Activated T-cell treated with anti-CD3 and anti-CD28 coated beads, Interleukin-2, amount 50 U/mL, for 24 hours (primary cell): Measurements from ENCODE around the gene KCNAB2.

Experiments
- DNase-seq: peaks from one replicate; pipeline ENCODE4 v3.0.0-alpha.2; 2020
- H3K27ac Mint-ChIP-seq: 2 replicates; pipeline ENCODE4 v1.8.0; 2020; ENCODE audit warnings: mild to moderate bottlenecking, mixed read lengths
- H3K27me3 Mint-ChIP-seq: 2 replicates; pipeline ENCODE4 v1.8.0; 2020; ENCODE audit warnings: mixed read lengths
- H3K36me3 Mint-ChIP-seq: 2 replicates; pipeline ENCODE4 v1.8.0; 2020; ENCODE audit warnings: low read depth, mixed read lengths
- H3K4me1 Mint-ChIP-seq: 2 replicates; pipeline ENCODE4 v1.8.0; 2020; ENCODE audit warnings: low read depth, mixed read lengths
- H3K4me3 Mint-ChIP-seq: 2 replicates; pipeline ENCODE4 v1.8.0; 2020; ENCODE audit warnings: mild to moderate bottlenecking, moderate library complexity, mixed read lengths
- H3K9me3 Mint-ChIP-seq: 2 replicates; pipeline ENCODE4 v1.8.0; 2020; ENCODE audit warnings: mixed read lengths

The KCNAB2 gene

DNA sequence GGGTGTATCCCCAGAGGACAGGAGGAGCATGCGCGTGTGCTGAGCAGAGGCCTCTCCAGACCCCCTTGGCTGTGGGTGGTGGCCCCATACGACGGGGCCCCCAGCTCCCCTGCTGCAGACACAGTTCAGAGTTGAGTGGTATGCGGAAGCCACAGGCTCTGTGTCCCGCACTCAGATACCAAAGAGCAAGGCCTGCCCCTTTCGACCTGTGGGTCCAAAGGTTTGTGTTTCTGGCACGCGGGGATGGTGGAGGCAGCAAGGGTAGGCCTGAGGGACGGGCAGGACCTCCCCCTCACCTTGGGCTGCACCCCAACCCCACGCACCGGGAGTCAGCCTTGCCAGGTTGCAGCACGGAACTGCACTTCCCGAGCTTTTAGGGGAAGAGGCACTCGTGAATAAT lies at the start of gene KCNAB2:
Gene KCNAB2 (plus strand): TSS at position 328 of the 400 bp plus-strand sequence. CDS start 5,649 bp downstream, outside the sequence.
- Mint-ChIP-seq H3K4me1 (peaks cover 13% of the 10 kb centered on the region), H3K9me3 (no peaks in the 10 kb centered on the region), H3K36me3 (peaks cover 92% of the 10 kb centered on the region), H3K27ac (peak within 1 kb of the TSS; percentile 38), H3K27me3 (no peaks in the 10 kb centered on the region), H3K4me3 (no peak within 1 kb of the TSS)
- DNase-seq, result no peak

DNA sequence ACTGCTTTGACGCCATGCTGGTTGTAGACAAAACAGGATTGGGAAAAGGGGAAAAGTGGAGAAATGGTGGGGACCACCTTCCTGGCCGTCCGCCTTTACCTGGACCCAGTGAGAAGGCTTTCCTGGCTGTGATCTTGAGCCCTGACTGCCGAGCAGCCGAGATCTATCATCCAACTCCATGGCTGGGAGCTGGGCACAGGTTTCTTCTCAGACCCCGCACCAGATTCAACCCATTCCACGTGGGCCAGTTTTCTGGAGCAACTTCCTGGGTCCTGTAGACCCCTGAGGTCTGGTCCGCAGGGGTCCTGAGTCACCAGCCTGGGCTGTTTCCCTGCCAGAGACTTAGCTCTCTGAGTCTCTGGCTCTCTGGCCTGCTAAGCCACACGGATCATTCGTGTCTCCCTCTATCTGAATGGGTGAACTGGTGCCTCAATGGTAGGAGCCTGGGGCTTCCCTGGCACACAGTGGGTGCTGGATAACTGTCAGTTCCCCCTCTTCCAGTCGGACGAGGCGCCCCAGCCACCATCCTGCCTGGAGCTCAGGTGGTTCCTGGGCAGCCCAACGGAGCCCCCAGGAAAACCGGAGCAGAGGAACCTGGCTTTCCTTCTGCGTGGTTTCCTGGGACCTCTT lies 48.9 kb upstream of the KCNAB2 start:
- Mint-ChIP-seq H3K9me3 (no peaks in the 10 kb centered on the region), H3K4me3 (no peak overlapping the region), H3K27ac (no peak overlapping the region)

GRCh38 chr1:5997316-5997715 lies 48.4 kb upstream of the KCNAB2 start:
- no peaks in the 10 kb centered on the region for H3K9me3 Mint-ChIP-seq
- no peak for DNase-seq
- H3K27ac Mint-ChIP-seq, result no peak overlapping the region
- no peak overlapping the region for H3K4me3 Mint-ChIP-seq
- peaks cover 27% of the 10 kb centered on the region for H3K36me3 Mint-ChIP-seq
- H3K27me3 Mint-ChIP-seq, result no peaks in the 10 kb centered on the region
- H3K4me1 Mint-ChIP-seq, result peaks cover 44% of the 10 kb centered on the region

More for the DNA sequence above, 48.9 kb upstream of the KCNAB2 start:
- no peak for DNase-seq
- peaks cover 39% of the 10 kb centered on the region for H3K4me1 Mint-ChIP-seq
- no peaks in the 10 kb centered on the region for H3K27me3 Mint-ChIP-seq
- peaks cover 27% of the 10 kb centered on the region for H3K36me3 Mint-ChIP-seq

GRCh38 chr1:5998051-5998905 lies 47.4 kb upstream of the KCNAB2 start:
- H3K36me3 Mint-ChIP-seq, result peaks cover 23% of the 10 kb centered on the region
- H3K27ac Mint-ChIP-seq, result peak overlapping the region; percentile 8
- H3K9me3 Mint-ChIP-seq, result no peaks in the 10 kb centered on the region
- no peaks in the 10 kb centered on the region for H3K27me3 Mint-ChIP-seq
- DNase-seq, result no peak
- no peak overlapping the region for H3K4me3 Mint-ChIP-seq
- peaks cover 48% of the 10 kb centered on the region for H3K4me1 Mint-ChIP-seq

GRCh38 chr1:5998906-5999301 lies 46.8 kb upstream of the KCNAB2 start:
- no peaks in the 10 kb centered on the region for H3K9me3 Mint-ChIP-seq
- no peak overlapping the region for H3K4me3 Mint-ChIP-seq
- peaks cover 46% of the 10 kb centered on the region for H3K4me1 Mint-ChIP-seq
- no peak for DNase-seq
- no peaks in the 10 kb centered on the region for H3K27me3 Mint-ChIP-seq
- H3K27ac Mint-ChIP-seq, result no peak overlapping the region
- H3K36me3 Mint-ChIP-seq, result peaks cover 18% of the 10 kb centered on the region

GRCh38 chr1:5999711-6000443 lies 45.8 kb upstream of the KCNAB2 start:
- H3K4me3 Mint-ChIP-seq, result no peak overlapping the region
- H3K27me3 Mint-ChIP-seq, result no peaks in the 10 kb centered on the region
- no peak for DNase-seq
- H3K9me3 Mint-ChIP-seq, result no peaks in the 10 kb centered on the region
- peaks cover 42% of the 10 kb centered on the region for H3K4me1 Mint-ChIP-seq
- peaks cover 18% of the 10 kb centered on the region for H3K36me3 Mint-ChIP-seq
- no peak overlapping the region for H3K27ac Mint-ChIP-seq

DNA sequence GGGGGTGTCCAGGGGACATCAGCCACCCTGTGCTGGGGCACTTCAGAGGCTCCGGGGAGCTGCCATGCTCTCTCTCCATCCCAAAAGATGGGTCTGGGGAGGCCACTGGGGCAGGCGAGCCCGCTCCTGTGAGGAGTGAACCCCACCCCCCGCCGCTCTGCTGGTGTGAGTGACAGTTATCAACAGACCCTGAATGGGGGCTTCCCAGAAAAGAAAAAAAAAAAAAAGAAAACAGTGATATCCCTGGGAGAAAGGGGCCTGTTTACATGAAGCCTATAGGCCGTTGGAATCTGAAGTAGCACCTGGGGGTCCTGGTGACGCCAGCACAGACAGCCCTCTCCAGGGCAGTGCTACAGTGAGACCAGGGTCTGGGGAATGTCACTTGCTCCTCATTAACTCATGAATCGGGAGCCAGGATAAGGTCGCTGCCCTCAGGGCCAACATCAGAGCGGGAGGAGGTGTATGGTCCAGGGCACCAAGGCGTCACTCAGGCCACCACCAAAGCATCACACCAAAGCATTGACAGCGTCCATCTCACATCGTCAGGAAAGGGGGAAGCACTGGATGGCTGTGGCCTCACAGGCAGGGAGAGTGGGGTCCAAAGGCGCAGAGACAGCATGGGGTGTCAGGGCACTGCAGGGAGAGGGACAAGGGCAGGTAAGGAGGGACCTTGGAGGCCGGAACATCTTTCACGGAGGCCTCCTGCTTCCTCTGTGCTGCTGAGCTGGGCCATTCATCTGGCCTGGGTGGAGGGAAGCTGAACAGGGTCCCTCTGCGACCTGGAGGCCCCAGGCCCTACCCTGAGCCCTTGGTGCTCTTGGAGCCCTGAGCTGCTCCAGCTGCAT lies 45.0 kb upstream of the KCNAB2 start:
- H3K9me3 Mint-ChIP-seq, result no peaks in the 10 kb centered on the region
- no peaks in the 10 kb centered on the region for H3K27me3 Mint-ChIP-seq
- no peak overlapping the region for H3K27ac Mint-ChIP-seq
- peaks cover 37% of the 10 kb centered on the region for H3K4me1 Mint-ChIP-seq
- DNase-seq, result no peak
- no peak overlapping the region for H3K4me3 Mint-ChIP-seq
- H3K36me3 Mint-ChIP-seq, result peaks cover 18% of the 10 kb centered on the region

- DNase-seq, result no peak
- Mint-ChIP-seq H3K4me3 (no peak overlapping the region), H3K36me3 (peaks cover 8% of the 10 kb centered on the region), H3K9me3 (no peaks in the 10 kb centered on the region), H3K4me1 (peaks cover 40% of the 10 kb centered on the region), H3K27ac (no peak overlapping the region), H3K27me3 (no peaks in the 10 kb centered on the region)
Measured at GRCh38 chr1:6001992-6002576, 43.6 kb upstream of the KCNAB2 start.

- Mint-ChIP-seq H3K4me3 (no peak overlapping the region), H3K4me1 (peaks cover 44% of the 10 kb centered on the region), H3K27me3 (no peaks in the 10 kb centered on the region), H3K9me3 (no peaks in the 10 kb centered on the region), H3K27ac (no peak overlapping the region), H3K36me3 (peaks cover 4% of the 10 kb centered on the region)
- no peak for DNase-seq
Measured at GRCh38 chr1:6002714-6003501, 42.8 kb upstream of the KCNAB2 start.

GRCh38 chr1:6003568-6004411 lies 41.9 kb upstream of the KCNAB2 start:
- no peak overlapping the region for H3K27ac Mint-ChIP-seq
- no peak overlapping the region for H3K4me3 Mint-ChIP-seq
- DNase-seq, result no peak
- H3K4me1 Mint-ChIP-seq, result peaks cover 44% of the 10 kb centered on the region
- H3K9me3 Mint-ChIP-seq, result no peaks in the 10 kb centered on the region
- H3K27me3 Mint-ChIP-seq, result no peaks in the 10 kb centered on the region
- peaks cover 7% of the 10 kb centered on the region for H3K36me3 Mint-ChIP-seq

- Mint-ChIP-seq H3K27me3 (no peaks in the 10 kb centered on the region), H3K9me3 (no peaks in the 10 kb centered on the region), H3K4me1 (peaks cover 43% of the 10 kb centered on the region), H3K36me3 (peaks cover 5% of the 10 kb centered on the region), H3K4me3 (no peak overlapping the region), H3K27ac (no peak overlapping the region)
- DNase-seq, result no peak
Measured at GRCh38 chr1:6004412-6005123, 41.1 kb upstream of the KCNAB2 start.

DNA sequence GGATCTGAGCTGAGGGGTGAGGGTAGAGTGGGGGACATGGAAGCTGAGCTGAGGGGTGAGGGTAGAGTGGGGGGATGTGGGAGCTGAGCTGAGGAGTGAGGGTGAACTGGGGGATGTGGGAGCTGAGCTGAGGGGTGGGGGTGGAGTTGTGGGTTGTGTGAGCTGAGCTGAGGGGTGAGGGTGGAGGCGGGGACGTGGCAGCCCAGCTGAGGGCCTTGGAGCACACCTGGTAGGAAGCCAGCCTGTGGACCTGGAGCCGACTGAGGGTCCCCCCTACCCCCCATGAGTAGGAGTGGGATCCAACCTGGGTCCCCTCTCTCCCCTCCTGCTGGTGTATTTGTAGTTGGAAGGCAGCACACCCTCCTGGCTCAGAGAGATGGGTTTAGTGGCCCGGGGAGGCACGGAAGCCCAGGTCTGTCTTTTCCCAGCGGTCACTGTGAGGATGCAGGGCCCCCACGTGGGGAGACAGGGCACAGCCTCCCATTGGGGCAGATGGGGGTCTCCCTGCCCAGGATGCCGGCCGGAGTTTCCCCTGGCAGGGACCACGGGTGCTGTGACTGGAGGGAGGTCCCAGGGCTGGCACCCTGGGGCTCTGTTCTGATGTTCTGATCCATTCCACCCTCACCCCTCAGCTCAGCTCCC lies 40.3 kb upstream of the KCNAB2 start:
- no peak overlapping the region for H3K27ac Mint-ChIP-seq
- H3K4me1 Mint-ChIP-seq, result peaks cover 37% of the 10 kb centered on the region
- no peak for DNase-seq
- peaks cover 4% of the 10 kb centered on the region for H3K36me3 Mint-ChIP-seq
- H3K27me3 Mint-ChIP-seq, result no peaks in the 10 kb centered on the region
- no peak overlapping the region for H3K4me3 Mint-ChIP-seq
- H3K9me3 Mint-ChIP-seq, result no peaks in the 10 kb centered on the region
